ENCODE data around the gene GNG7. TPM values are rescaled to one million over a fixed set of nuclear protein-coding genes. Genes with fewer than 3 reads are reported as not detected.
"Not testable (repeated sequence)": the region's sequence is repeated elsewhere in the genome, so short reads cannot be mapped to it uniquely, and the experiment has no call there.

GNG7 gene
- total RNA-seq, 1 donor = not detected

DNA sequence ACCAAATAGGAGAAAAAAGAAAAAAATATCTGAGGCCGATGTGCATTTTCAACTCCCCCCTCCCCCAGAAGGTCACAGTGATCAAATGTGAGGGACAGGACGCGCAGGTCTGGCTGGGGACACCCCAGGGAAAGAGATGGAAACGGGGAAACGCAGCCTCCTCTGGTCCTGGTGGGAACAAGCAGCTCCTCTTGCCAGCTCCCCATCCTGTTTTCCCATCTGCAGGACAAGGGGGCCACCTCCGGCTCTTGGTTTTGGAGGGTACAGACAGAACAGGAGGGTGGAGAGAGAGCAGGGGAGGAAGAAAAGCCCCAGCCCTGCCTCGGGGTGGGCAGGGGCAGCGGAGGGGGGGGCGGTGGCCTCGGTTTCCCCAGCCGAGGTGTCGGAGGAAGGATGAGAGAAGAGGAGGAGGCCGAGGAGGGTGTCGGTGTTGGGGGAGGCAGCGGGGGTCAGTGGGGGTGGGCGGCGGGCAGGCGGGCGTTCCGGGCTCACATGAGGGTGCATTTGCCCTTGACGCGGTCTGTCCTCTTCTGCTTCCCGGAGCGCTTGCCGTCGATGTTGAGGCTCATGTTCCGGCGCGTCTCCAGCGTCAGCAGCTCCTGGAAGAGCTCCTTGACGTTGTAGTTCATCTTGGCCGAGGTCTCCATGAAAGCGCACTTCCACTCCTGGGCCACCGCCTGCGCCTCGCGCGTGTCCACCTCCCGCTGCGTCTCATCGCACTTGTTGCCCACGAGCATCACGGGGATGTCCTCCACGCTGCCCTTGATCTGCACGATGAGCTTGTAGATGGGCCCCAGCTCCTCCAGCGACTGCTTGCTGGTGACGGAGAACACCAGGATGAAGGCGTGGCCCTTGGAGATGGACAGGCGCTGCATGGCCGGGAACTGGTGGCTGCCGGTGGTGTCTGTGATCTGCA, 14.5 kb upstream of the GNG7 start:
- H3K4me3 ChIP-seq (ENCODE audit: low read depth, low read length) = no peak overlapping the region
- DNase-seq (ENCODE audit: low read depth) = no peak
- TF ChIP-seq, protein P1, sequence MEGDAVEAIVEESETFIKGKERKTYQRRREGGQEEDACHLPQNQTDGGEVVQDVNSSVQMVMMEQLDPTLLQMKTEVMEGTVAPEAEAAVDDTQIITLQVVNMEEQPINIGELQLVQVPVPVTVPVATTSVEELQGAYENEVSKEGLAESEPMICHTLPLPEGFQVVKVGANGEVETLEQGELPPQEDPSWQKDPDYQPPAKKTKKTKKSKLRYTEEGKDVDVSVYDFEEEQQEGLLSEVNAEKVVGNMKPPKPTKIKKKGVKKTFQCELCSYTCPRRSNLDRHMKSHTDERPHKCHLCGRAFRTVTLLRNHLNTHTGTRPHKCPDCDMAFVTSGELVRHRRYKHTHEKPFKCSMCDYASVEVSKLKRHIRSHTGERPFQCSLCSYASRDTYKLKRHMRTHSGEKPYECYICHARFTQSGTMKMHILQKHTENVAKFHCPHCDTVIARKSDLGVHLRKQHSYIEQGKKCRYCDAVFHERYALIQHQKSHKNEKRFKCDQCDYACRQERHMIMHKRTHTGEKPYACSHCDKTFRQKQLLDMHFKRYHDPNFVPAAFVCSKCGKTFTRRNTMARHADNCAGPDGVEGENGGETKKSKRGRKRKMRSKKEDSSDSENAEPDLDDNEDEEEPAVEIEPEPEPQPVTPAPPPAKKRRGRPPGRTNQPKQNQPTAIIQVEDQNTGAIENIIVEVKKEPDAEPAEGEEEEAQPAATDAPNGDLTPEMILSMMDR (IDR thresholded peaks at IDR 0.05; ENCODE audit: insufficient read depth, low read depth, low read length) = no peak

DNA sequence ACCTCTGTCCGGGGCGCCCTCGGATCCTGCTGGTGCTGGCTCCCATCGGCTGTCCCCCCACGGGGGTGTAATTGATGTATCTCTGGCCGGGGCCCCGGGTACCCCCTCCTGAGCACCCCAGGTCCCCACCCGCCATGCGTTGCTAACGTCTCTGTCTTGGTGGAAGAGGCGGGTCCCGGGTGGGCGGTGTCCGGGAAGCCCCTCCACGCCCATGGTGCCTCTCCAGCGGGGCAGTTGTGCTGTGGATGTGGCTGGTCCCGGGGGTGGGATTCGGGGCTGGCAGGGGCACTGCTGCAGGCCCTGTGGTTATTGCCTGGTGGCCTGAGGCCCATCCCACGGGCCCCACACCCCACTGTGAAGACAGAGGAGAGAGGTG, 13.8 kb upstream of the GNG7 start:
- TF ChIP-seq, protein P1 (IDR thresholded peaks at IDR 0.05; ENCODE audit: insufficient read depth, low read depth, low read length) = no peak
- no peak overlapping the region for H3K4me3 ChIP-seq (ENCODE audit: low read depth, low read length)
- no peak for DNase-seq (ENCODE audit: low read depth)

DNA sequence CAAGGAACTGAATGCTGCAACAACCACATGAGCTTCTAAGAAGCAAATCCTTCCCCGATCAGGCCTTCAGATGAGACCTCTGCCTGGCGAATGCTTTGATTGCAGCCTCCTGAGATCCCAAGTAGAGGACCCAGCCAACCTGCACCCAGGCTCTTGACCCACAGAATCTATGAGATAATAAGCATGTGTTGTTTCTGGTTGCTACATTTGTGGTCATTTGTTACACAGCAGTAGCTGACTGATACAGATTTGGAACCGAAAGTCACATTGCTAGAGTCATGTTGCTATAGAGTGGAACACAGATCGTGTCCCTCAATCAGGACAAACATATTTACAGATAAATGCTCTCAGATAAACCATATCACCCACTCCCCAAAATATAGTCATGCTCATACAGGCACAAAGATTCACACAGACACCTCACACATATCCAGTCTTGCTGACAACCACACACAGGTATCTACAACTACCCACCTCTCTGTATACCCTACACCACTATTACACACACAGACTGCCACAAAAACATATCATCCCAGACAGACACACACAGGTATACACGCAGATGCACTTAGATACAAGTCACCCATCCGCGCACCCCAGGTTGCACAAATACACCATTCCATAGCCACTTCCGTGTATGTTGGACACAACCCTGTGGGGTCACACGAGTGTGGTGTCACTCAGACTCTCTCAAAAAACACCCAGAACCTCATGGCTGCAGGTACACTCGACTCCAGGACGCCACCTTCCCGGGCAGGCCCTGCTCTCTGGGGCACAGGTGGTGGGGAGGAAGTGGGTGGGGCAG, 13.2 kb upstream of the GNG7 start:
- TF ChIP-seq, protein P1 (IDR thresholded peaks at IDR 0.05; ENCODE audit: insufficient read depth, low read depth, low read length) = no peak
- H3K4me3 ChIP-seq (ENCODE audit: low read depth, low read length) = no peak overlapping the region
- no peak for DNase-seq (ENCODE audit: low read depth)

DNA sequence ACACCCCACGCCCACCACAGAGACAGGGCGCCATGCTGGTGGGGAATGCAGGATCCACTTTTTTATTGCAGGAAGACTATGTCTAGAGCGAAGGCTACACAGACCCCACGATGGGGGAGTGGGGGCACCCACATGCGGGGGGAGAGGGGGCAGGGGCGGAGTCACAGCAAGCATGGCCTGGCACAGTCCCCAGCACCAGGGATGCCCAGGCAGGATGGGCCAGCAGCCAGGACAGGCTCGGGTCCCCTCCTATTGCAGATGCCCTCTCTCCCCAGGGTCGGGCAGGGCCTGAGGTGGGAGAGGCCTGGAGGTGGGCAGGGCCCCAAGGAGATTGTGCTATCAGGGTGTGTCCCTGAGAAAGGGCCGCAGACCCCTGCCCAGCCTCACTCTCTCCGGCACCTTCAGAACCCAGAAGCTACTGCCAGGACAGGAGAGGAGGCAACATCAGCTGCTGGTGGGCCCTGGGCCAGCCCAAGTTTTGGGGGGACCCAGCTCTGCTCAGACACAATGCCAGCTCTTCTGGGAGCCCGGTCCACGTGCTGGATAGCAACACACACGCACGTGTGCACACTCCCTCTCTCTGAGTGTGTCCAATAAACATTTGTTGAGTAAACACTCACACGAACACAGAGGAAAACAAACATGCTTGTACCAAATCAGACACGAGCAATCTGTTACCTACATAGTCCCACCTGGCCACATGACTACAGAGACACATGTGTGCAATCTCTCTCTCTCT, 12.2 kb upstream of the GNG7 start:
- no peak overlapping the region for H3K4me3 ChIP-seq (ENCODE audit: low read depth, low read length)
- no peak for DNase-seq (ENCODE audit: low read depth)
- TF ChIP-seq, protein P1 (IDR thresholded peaks at IDR 0.05; ENCODE audit: insufficient read depth, low read depth, low read length) = no peak

DNA sequence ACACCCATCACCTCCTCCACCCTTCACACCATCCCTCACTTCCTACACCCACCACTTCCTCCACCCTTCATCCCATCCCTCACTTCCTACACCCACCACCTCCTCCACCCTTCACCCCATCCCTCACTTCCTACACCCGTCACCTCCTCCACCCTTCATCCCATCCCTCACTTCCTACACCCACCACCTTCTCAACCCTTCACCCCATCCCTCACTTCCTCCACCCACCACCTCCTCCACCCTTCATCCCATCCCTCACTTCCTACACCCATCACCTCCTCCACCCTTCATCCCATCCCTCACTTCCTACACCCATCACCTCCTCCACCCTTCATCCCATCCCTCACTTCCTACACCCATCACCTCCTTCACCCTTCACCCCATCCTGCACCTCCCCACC, 11.6 kb upstream of the GNG7 start:
- not testable (repeated sequence) for DNase-seq (ENCODE audit: low read depth); H3K4me3 ChIP-seq (ENCODE audit: low read depth, low read length)

DNA sequence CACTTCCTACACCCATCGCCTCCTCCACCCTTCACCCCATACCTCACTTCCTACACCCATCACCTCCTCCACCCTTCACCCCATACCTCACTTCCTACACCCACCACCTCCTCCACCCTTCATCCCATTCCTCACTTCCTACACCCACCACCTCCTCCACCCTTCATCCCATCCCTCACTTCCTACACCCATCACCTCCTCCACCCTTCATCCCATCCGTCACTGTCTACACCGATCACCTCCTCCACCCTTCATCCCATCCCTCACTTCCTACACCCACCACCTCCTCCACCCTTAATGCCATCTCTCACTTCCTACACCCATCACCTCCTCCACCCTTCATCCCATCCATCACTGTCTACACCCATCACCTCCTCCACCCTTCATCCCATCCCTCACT, 10.7 kb upstream of the GNG7 start:
- not testable (repeated sequence) for H3K4me3 ChIP-seq (ENCODE audit: low read depth, low read length); DNase-seq (ENCODE audit: low read depth)

DNA sequence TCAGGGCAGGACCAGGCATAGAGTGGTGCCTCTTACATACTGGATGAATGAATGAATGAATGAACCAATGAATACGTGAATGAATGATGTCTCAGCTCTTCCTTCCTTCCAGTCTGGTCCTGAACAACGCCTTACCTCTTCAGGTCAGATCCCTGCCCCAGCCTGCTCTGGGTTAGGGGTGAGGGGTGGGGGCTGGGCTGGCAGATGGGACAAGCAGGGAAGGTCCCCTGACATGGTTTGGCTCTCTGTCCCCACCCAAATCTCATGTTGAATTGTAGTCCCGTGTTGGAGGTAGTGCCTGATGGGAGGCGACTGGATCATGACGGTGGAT, 9.3 kb upstream of the GNG7 start:
- H3K4me3 ChIP-seq (ENCODE audit: low read depth, low read length) = no peak overlapping the region
- TF ChIP-seq, protein P1 (IDR thresholded peaks at IDR 0.05; ENCODE audit: insufficient read depth, low read depth, low read length) = no peak
- DNase-seq (ENCODE audit: low read depth) = no peak
